Measurements from ENCODE around the gene POU2AF3.

GRCh38 chr11:111329306-111330204 lies 31.2 kb downstream of the POU2AF3 start:
- TF ChIP-seq CTCF (IDR thresholded peaks at IDR 0.05): no peak
- TF ChIP-seq POLR2A (IDR thresholded peaks at IDR 0.05): no peak
